ENCODE results near the gene CDH3. TPM values are rescaled to one million over a fixed set of nuclear protein-coding genes. Genes with fewer than 3 reads are reported as not detected.

CDH3 gene
- total and polyA plus RNA-seq, 2 donors from 2014 or later = 9.8 to 61.3 TPM

DNA sequence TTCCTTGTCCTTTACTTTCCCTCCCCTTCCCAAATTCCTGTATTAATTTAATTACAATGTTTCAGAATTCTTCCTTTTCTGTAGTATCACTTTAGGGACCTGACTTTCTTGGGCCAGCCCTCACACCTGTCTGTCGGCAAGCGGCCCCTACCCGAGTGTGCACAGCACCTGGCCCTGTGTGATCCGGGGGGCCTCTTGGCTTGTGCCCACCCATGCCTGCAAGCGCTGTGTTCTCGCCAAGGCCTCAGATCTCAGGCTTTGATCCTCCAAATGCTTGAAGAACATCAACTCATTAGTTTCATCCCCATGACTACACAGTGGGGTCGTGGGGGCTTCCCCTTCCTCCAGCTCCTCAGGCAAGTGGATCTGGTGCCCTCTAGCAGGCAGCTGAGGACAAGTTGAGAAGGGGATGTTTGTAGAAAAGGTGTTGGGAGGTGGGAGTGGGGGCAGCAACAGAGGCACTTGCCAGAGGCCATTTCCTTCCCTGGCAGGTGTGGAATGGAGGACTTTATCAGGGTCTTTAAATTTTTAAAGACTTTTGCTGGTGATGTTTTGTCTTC is 15.7 kb upstream of the CDH3 start:
- TF ChIP-seq, protein P1, sequence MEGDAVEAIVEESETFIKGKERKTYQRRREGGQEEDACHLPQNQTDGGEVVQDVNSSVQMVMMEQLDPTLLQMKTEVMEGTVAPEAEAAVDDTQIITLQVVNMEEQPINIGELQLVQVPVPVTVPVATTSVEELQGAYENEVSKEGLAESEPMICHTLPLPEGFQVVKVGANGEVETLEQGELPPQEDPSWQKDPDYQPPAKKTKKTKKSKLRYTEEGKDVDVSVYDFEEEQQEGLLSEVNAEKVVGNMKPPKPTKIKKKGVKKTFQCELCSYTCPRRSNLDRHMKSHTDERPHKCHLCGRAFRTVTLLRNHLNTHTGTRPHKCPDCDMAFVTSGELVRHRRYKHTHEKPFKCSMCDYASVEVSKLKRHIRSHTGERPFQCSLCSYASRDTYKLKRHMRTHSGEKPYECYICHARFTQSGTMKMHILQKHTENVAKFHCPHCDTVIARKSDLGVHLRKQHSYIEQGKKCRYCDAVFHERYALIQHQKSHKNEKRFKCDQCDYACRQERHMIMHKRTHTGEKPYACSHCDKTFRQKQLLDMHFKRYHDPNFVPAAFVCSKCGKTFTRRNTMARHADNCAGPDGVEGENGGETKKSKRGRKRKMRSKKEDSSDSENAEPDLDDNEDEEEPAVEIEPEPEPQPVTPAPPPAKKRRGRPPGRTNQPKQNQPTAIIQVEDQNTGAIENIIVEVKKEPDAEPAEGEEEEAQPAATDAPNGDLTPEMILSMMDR (IDR thresholded peaks at IDR 0.05; ENCODE audit: borderline replicate concordance, extremely low read depth, insufficient read depth) = no peak
- H3K9ac ChIP-seq (ENCODE audit: low read length in 3 of 3) = no peak overlapping the region
- no peak for FAIRE-seq
- H3K9me3 ChIP-seq (ENCODE audit: control insufficient read depth in 2 of 3, insufficient read depth in 1 of 3, low read length in 3 of 3) = no peaks in the 10 kb centered on the region
- H3K4me1 ChIP-seq (ENCODE audit: control insufficient read depth in 2 of 3, insufficient read depth in 2 of 3, low read depth in 1 of 3, low read length in 3 of 3) = no peaks in the 10 kb centered on the region
- no peaks in the 10 kb centered on the region for H3K27me3 ChIP-seq (ENCODE audit: control insufficient read depth, insufficient read depth, low read length)
- intact Hi-C loops (cut with DNase I) = no loop called here
- H3K4me3 ChIP-seq (ENCODE audit: low read length in 3 of 3) = no peak overlapping the region
- H3K27ac ChIP-seq (ENCODE audit: low read depth in 2 of 2, low read length in 2 of 2) = no peak overlapping the region
- peak in 3 of 5 donors; percentile 21 to 47 (median 39) for DNase-seq
- no peaks in the 10 kb centered on the region for H3K36me3 ChIP-seq (ENCODE audit: control insufficient read depth in 2 of 3, insufficient read depth in 3 of 3, low read length in 3 of 3)

DNA sequence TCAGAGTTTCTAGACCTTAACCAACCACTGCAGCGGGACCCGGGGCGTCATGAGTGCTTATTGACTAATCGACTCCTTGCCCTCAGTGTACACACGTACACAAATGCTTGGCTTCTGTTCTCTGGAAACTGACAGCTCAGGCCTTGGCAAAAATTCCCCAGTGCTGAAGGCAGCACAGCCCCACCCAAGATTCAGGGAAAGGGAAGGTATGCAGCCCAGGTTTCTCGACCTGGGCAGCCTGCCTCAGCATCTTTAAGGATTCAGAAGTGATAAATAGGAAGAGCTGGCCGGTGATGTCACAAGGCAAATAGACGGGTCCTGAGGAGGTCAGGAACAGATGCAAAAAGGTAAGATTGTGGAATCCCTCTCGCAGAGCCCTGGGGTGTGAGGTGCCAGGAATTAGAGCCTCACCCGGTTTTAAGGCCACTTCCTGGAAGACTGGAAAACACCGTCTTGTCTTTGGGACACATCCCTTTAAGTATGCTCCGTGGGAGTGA is 9.0 kb upstream of the CDH3 start:
- FAIRE-seq (no peak), DNase-seq (no peak)
- no peaks in the 10 kb centered on the region for H3K36me3 ChIP-seq (ENCODE audit: control insufficient read depth in 2 of 3, insufficient read depth in 3 of 3, low read length in 3 of 3)
- H3K27me3 ChIP-seq (ENCODE audit: control insufficient read depth, insufficient read depth, low read length) = no peaks in the 10 kb centered on the region
- H3K9me3 ChIP-seq (ENCODE audit: control insufficient read depth in 2 of 3, insufficient read depth in 1 of 3, low read length in 3 of 3) = no peaks in the 10 kb centered on the region
- no peak overlapping the region for H3K4me3 ChIP-seq (ENCODE audit: low read length in 3 of 3)
- intact Hi-C loops (cut with DNase I) = no loop called here
- H3K27ac ChIP-seq (ENCODE audit: low read depth in 2 of 2, low read length in 2 of 2) = no peak overlapping the region
- H3K4me1 ChIP-seq (ENCODE audit: control insufficient read depth in 2 of 3, insufficient read depth in 2 of 3, low read depth in 1 of 3, low read length in 3 of 3) = no peaks in the 10 kb centered on the region
- TF ChIP-seq, protein P1 (IDR thresholded peaks at IDR 0.05; ENCODE audit: borderline replicate concordance, extremely low read depth, insufficient read depth) = no peak
- H3K9ac ChIP-seq (ENCODE audit: low read length in 3 of 3) = no peak overlapping the region

DNA sequence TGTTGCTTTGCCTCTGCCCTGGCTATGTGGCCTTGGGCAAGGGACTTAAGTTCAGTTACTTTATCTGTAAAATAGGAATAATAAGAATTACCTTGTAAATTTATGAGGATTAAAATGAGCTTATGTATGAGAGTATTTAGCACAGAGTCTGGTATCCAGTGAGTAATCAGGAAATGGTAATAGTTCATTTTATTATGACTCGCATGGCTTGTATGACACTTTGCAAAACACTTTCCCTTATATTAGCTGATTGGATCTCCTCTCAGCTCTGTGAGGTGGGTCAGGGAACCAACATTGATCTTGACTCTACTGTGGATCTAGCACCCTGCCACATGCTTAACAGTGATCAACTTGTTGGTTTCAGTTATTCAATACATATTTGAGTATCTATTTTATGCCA is 8.3 kb upstream of the CDH3 start:
- Histone ChIP-seq H3K36me3 (ENCODE audit: control insufficient read depth in 2 of 3, insufficient read depth in 3 of 3, low read length in 3 of 3) (no peaks in the 10 kb centered on the region), H3K4me1 (ENCODE audit: control insufficient read depth in 2 of 3, insufficient read depth in 2 of 3, low read depth in 1 of 3, low read length in 3 of 3) (no peaks in the 10 kb centered on the region), H3K27ac (ENCODE audit: low read depth in 2 of 2, low read length in 2 of 2) (no peak overlapping the region), H3K9ac (ENCODE audit: low read length in 3 of 3) (no peak overlapping the region), H3K27me3 (ENCODE audit: control insufficient read depth, insufficient read depth, low read length) (no peaks in the 10 kb centered on the region), H3K9me3 (ENCODE audit: control insufficient read depth in 2 of 3, insufficient read depth in 1 of 3, low read length in 3 of 3) (no peaks in the 10 kb centered on the region), H3K4me3 (ENCODE audit: low read length in 3 of 3) (no peak overlapping the region)
- FAIRE-seq (no peak), DNase-seq (no peak)
- intact Hi-C loops (cut with DNase I) = no loop called here
- TF ChIP-seq, protein P1 (IDR thresholded peaks at IDR 0.05; ENCODE audit: borderline replicate concordance, extremely low read depth, insufficient read depth) = no peak

DNA sequence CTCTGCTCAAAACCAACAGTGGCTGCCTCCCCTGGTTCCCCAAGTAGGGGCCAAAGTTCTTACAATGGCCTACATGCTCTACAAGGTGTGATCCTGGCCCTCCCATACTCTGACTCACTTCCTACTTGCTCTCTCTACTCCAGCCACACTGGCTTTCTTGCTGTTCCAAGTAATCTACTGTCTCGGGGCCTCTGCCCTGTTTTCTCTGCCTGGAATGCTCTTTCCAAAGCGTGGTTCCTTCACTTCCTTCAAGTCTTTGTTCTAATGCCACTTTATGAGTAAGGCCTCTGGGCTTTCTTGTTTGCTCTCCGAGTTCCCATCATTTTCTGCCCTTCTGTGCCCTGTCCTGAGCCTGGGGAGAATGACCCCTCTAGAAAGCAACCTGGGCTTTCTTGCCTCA is 4.1 kb upstream of the CDH3 start:
- intact Hi-C loops (cut with DNase I) = no loop called here
- Histone ChIP-seq H3K4me1 (ENCODE audit: control insufficient read depth in 2 of 3, insufficient read depth in 2 of 3, low read depth in 1 of 3, low read length in 3 of 3) (peaks cover 0 to 8% (median 0%) of the 10 kb centered on the region in 3 donors), H3K9ac (ENCODE audit: low read length in 3 of 3) (no peak overlapping the region), H3K9me3 (ENCODE audit: control insufficient read depth in 2 of 3, insufficient read depth in 1 of 3, low read length in 3 of 3) (no peaks in the 10 kb centered on the region), H3K36me3 (ENCODE audit: control insufficient read depth in 2 of 3, insufficient read depth in 3 of 3, low read length in 3 of 3) (no peaks in the 10 kb centered on the region), H3K4me3 (ENCODE audit: low read length in 3 of 3) (no peak overlapping the region), H3K27me3 (ENCODE audit: control insufficient read depth, insufficient read depth, low read length) (no peaks in the 10 kb centered on the region), H3K27ac (ENCODE audit: low read depth in 2 of 2, low read length in 2 of 2) (no peak overlapping the region)
- DNase-seq = no peak
- FAIRE-seq = no peak
- TF ChIP-seq, protein P1 (IDR thresholded peaks at IDR 0.05; ENCODE audit: borderline replicate concordance, extremely low read depth, insufficient read depth) = no peak
